HG02943 (cell line): ENCODE data around the gene FAM168A.
"Not testable (repeated sequence)": the region's sequence is repeated elsewhere in the genome, so short reads cannot be mapped to it uniquely, and the experiment has no call there.

ENCODE experiments used
- ATAC-seq: cut with Tn5 transposase; IDR thresholded peaks from one replicate; pipeline ENCODE4 v1.9.1; 2021; ENCODE audit warnings: mild to moderate bottlenecking, low read depth, moderate library complexity; ENCODE audit not compliant: unreplicated experiment

Gene FAM168A

GRCh38 chr11:73477518-73477917 lies 120.4 kb downstream of the FAM168A start:
- no peak for ATAC-seq

GRCh38 chr11:73475549-73476095 lies 122.3 kb downstream of the FAM168A start:
- ATAC-seq, result no peak

DNA sequence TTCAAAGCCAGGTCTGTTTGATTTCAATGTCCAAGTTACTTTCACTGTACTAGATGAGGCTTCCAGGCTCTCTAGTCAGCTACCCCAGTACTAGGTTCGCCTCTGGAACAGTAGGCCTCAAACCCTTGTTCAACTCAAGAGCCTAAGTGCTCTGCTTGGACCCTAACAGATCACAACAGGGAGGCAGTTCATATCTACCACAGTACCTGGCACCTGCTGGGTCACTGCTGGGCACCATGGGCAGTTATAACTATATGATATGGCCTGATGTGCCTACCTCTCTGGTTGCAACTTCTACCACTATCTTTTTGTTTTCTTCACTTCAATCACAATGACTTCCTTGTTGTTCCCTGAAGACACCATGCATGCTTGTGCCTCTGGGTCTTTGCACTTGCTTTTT lies 124.7 kb downstream of the FAM168A start:
- ATAC-seq, result no peak

DNA sequence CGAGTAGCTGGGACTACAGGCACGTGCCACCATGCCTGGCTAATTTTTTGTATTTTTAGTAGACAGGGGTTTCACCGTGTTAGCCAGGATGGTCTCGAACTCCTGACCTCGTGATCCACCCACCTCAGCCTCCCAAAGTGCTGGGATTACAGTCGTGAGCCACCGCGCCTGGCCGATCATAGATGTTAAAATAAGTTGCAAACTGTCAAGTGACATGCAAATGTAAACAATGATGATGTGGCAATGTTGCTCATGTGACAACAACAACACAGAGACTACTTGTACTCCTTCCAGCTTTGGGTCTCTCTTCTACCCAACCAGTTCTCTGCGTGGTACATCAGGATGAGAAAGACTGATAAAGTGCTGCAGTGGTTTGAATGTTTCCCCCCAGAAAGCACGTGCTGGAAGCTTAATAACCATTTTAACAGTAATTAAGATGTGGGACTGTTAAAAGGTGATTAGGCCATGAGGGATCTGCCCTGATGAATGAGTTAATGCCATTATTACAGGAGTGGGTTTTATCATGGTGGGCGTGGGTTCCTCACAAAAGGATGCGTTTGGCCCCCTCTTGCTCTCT lies 127.8 kb downstream of the FAM168A start:
- ATAC-seq, result not testable (repeated sequence)

- no peak for ATAC-seq
These were observed 128.5 kb downstream of the FAM168A start for GRCh38 chr11:73469401-73469800.

DNA sequence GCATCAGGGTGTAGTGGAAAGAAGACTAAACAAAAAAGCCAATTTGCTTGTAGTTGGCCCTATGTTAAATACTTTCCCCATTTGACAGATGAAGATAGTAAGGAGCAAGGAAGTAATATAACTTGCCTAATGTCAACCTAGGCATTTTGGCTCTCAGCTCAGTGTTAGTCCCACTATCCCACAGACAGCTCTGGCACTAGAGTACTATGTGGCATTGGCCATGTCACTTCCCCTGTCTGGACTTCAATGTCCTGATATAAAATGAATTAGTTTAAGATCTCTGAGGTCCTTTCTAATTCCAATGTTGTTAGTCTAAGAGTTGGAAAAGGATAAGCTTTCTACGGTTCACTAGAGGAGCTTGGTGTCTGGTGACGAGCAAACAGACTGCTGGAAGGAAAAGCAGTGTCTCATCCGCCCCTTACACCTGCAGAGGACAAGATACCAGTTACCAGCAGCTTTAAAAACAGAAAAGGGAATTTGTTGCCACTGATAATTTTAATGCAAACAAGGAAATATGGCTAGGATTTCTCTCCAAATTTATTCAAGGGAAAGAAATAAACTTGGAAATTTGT lies 129.2 kb downstream of the FAM168A start:
- no peak for ATAC-seq

DNA sequence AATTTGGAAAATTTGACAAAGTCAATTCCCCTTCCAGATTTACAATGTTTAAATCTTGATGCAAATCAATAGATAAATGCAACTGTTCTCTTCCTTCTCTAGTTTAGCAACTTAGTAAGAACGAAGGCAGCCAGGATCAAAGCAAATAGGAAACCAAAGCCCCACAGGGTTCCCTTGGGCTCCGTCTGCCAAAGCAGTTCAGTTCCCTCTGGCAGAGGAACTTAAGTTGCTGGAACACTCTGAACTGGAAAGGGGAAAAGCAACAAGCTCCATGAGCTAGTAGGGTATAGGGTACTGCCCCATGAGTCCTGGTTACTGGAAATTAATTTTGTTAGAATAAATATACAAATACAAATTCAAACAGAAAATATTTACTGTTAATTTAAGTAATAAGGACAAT lies 130.4 kb downstream of the FAM168A start:
- no peak for ATAC-seq

DNA sequence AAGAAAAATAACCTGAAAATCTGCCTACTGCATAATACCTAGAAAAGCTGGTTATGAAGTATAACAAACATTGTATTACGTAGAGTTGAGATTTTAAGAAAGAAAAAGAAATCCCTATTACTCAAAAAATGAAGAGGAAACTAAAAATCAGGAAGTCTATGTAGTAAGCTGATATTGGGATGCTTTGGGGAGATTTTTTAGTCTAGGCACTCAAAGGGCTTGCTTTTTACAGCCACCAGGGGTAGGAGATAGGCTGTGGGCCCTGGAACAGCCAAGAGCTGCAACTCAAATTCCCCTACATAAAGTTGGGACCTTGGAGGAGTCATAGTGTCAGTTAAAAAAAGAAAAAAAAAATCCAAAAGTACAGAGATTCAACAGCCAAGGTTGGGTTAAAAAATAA lies 131.3 kb downstream of the FAM168A start:
- ATAC-seq, result no peak

DNA sequence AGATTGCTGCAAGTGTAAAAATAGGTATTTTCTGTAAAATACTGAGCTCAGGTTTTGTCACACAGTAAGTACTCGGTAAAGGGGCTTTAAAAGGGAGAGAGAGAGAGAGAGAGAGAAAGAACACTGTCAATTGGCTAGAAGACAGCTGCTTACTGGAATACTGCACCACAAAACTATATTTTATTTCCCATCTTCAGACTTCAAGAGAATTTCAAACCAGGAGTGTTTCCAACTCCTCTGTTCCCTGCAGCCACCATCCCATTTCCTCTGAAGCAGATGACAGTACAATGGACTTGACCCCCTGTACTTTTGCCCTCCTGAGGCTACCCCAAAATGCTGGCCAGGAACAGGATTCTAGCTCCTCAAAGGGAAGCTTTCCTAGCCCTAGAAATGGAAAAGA lies 132.0 kb downstream of the FAM168A start:
- no peak for ATAC-seq

DNA sequence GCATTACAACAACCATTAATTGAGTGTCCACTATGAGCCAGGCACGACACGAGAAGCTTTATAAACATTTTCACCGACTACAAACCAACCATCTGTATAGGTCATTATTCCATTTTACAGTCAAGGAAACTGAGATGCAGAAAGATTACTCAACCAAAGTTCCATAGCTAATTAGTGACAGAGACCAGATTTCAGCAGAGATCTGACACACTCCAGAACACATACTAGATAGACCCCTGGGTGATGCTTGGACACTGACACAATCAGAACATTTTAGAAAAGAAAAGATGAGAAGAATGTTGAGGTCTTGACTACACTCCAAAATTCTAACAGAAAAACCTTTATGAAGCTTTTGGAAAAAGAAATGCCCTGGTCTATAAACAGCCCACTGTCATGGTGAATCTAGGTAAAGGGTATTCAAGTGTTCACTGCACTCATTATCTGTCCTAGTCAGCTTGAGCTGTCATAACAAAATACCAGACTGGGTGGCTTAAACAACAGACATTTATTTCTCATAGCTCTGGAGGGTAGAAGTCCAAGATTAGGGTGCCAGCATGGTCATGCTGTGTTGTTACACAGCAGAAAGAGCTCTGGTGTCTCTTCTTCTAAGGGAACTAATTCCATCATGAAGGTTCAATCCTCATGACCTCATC lies 132.8 kb downstream of the FAM168A start:
- ATAC-seq, result no peak

GRCh38 chr11:73464347-73464746 lies 133.6 kb downstream of the FAM168A start:
- no peak for ATAC-seq

GRCh38 chr11:73463359-73463758 lies 134.6 kb downstream of the FAM168A start:
- ATAC-seq, result no peak

DNA sequence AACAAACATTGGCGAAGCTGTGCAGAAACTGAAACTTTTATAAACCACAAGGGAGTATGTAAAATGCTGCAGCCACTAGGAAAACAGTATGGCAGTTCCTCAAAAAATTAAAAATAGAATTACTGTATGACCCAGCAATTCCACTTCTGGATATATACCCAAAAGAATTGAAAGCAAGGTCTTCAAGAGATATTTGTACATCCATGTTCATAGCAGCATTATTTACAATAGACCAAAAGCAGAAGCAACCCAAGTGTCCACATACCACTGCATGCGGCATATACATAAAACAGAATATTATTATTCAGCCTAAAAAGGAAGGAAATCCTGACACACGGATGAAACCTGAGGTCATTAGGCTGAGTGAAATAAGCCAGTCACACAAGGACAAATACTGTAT lies 135.9 kb downstream of the FAM168A start:
- no peak for ATAC-seq

- ATAC-seq, result no peak
These were observed 136.5 kb downstream of the FAM168A start for GRCh38 chr11:73461335-73461840.

DNA sequence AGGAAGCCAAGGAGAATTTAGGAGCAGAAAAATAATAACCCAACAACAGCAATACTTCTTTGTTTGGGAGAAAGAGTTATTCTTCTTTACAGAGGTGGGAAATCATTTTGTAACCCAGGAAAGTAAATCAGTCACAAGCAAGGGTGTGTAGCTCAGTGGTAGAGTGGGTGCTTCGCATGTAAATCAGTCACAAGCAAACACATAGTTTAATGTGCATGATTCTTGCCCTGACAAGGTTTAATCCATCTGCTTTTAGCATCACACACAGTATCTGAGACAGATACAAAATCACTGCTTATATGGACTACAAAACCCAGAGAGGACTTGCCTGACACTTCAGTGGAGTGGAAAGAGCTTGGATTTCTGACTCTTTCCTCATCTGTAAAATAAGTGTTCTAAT lies 139.7 kb downstream of the FAM168A start:
- no peak for ATAC-seq

DNA sequence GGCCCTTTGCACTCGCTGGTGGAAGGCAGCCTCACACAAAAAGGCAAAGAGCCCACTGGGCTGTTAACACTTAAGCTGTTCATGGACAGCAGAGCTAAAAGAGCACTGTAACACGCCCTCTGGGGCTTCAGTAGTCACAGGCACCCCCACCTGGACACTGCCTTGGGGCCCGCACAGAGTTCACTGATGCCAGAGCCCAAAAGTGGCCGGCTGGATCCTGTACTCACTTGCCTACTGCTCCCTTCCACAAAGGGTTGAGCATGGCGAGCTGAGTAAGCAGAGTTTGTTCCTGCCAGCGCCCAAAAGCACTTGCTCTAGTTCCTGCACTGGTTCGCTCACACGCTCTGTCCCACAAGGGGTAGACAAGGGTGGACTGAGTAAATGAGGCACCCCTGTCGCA lies 142.9 kb downstream of the FAM168A start:
- no peak for ATAC-seq

- no peak for ATAC-seq
These were observed 144.3 kb downstream of the FAM168A start for GRCh38 chr11:73453562-73453961.

- no peak for ATAC-seq
These were observed 145.2 kb downstream of the FAM168A start for GRCh38 chr11:73452726-73453125.

GRCh38 chr11:73451896-73452295 lies 146.0 kb downstream of the FAM168A start:
- no peak for ATAC-seq

GRCh38 chr11:73446766-73447165 lies 151.1 kb downstream of the FAM168A start:
- no peak for ATAC-seq

DNA sequence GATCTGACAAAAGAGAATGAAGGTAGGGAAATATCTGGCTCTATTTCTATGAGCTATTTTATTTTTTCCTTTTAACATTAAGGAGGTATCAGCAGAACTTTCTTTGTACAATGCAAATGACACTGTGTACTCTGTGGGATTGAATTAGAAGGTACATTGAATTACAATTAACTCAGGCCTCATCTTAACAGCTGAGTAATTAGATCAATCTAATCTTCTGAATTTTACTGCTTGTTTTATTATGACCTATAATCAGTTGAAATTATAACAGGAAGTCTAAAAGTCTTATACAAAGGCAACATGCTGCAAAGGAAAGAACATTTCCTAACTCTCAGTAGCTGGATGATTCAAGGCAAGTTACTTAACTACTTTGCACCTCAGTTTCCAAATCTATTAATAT lies 151.9 kb downstream of the FAM168A start:
- no peak for ATAC-seq
